CD4-positive, alpha-beta T cell treated with Interleukin-4 for 1 hour (primary cell): ENCODE data around the gene NHSL1.

Experiments used
- DNase-seq, 2 donors: peaks; one replicate each; pipeline ENCODE4 v3.0.0-alpha.2; 2020 to 2022

NHSL1 gene

GRCh38 chr6:138492113-138492512, 7.2 kb downstream of the NHSL1 start:
- no peak for DNase-seq

DNA sequence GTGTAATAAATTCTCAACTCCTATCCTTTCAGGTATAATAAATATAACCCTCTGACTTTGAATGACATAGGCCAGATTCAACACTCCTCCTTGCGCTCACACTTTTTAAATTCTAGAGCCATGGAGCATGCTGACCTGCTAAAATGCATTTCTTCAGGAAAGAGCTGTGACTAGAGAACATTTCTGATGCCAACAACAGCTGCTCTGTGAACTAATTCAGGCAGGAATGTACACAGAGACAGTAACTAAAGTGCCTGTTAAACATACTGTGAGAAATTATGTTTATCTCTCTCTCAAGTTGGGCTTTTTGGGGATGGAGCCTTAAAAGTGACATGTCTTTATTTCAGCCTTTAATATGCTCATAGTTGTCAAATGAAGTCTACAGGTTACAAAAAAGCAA, 8.3 kb downstream of the NHSL1 start:
- no peak for DNase-seq

DNA sequence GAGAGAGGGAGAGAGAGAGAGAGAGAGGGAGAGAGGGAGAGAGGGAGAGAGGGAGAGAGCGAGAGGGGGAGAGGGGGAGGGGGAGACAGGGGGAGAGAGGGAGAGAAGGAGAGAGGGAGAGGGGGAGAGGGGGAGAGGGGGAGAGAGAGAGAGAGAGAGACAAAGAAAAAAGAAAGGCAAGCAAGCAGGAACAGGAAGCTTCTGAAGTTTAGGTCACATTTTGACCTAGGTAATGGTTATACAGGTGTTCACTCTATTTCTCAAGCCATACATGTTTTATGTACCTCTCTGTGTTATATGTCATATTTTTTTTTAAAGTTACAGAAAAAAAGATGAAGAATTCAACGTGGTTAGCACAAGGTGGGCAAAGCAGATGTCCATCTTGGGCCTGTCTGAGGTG, 9.4 kb downstream of the NHSL1 start:
- DNase-seq: no peak

DNA sequence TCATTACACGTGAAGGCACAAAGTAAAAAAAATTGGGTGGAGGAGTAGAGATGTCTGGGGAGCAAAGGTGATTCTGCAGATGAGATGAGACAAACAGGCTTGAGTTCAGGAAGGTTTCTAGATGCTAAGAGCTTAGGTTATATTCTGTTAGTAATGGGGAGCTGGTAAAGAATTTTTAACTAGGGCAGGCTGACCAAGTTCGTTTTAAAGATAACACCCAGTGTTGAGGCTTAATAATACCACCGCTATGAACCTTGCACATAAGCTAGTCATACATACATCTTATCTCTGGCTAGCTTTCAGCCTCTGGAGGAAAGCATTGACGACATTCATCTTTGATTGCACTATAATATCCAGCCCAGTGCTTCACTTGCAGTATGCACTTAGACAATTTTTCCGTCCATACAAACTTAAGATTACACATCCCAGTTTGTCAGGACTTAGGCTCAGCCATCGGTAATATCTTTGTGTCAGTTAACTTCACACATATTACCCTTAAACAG, 12.1 kb downstream of the NHSL1 start:
- DNase-seq: no peak

GRCh38 chr6:138486249-138487101, 12.8 kb downstream of the NHSL1 start:
- DNase-seq: no peak

- DNase-seq: no peak
These were observed 13.6 kb downstream of the NHSL1 start for GRCh38 chr6:138485586-138486248.

GRCh38 chr6:138485005-138485545, 14.2 kb downstream of the NHSL1 start:
- DNase-seq: no peak

- no peak for DNase-seq
These were observed 15.1 kb downstream of the NHSL1 start for GRCh38 chr6:138484018-138484731.

DNA sequence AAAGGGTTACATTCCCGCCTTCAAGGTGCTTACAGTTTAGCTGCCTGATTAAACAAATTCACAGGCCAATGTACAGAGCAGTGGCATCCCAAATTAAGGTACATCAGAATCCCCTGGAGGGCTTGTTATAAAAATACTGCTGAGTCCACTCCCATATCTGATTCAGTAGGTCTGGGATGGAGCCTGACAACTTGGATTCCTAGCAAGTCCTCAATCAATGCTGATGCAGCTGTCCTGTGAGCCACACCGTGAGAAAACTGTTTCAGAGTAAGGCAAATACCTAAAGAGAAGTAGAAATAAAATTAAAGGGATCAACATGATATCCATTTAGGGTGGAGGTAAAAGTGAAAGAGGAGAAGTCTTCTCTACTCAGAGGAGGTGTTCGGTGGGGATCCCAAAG, 16.5 kb downstream of the NHSL1 start:
- DNase-seq: no peak

DNA sequence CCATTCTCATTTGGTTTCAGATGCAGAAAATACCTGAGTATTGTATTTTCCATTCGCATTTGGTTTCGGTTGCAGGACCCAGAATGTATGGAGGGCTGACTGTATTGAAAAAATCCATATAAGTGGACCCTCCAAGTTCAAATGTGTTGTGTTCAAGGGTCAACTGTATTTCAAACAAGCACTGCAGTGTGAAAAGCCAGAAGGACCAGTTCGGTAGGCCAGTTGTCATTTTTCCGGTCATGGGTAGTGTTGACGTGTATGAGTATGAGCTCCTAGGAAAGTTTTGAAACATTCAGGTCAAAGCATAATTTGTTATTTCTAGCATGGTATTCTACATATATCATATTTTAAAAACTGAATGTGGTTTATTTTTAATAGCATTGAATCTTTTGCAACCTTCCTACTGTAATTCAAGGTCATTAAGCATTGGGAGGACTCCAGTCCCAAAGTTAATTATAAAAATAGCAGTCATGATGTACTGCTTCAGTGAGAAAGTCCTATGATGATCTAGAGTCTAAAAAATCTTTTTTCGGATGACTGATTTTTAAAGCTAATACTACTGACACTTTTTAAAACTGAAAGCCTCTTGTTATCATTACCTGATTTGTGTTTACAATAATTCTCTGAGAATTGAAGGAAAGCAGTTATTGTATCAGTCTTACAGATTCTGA, 18.9 kb downstream of the NHSL1 start:
- DNase-seq: no peak

GRCh38 chr6:138477913-138478539, 21.3 kb downstream of the NHSL1 start:
- DNase-seq: no peak

- no peak for DNase-seq
These were observed 23.2 kb downstream of the NHSL1 start for GRCh38 chr6:138476116-138476515.

DNA sequence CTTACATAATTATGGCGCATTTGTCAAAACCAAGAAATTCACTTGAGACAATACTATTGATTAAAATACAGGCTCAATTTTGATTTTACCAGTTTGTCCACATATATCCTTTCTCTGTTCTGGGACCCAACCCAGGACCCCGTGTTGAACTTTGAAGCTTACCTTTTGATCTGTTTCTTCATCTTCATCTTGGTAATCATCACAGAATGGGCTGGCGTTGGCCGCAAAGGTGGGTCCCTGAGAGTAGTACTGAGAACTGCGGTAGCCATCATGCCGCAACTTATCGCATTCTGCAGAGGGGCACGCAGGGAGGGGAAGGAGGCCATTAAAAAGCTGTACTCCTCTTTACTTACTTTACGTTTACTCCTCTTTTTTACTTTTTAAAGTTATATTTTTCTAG, 26.1 kb downstream of the NHSL1 start:
- no peak for DNase-seq

DNA sequence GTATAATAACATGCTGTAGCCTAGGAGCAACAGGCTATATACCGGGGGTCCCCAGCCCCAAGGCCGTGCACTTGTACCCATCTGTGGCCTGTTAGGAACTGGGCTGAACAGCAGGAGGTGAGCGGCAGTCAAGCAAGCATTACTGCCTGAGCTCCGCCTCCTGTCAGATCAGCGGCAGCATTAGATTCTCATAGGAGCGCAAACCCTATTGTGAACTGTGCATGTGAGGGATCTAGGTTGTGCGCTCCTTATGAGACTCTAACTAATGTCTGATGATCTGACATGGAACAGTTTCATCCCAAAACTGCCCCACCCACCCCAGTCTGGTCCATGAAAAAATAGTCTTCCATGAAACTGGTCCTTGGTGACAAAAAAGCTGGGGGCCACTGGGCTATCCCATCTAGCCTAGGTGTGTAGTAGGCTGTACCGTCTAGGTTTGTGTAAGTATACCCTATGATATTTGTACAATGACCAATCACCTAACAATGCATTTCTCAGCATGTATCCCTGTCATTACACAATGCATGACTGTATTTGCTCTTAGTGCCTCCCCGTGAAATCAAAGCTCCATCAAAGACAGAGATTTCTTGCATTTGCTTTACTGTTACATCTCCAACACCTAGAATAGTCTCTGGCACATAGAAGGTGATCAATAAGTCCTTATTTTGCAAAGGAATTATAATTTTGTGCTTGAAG, 30.8 kb downstream of the NHSL1 start:
- no peak for DNase-seq

- DNase-seq: no peak
These were observed 31.4 kb downstream of the NHSL1 start for GRCh38 chr6:138467901-138468300.

DNA sequence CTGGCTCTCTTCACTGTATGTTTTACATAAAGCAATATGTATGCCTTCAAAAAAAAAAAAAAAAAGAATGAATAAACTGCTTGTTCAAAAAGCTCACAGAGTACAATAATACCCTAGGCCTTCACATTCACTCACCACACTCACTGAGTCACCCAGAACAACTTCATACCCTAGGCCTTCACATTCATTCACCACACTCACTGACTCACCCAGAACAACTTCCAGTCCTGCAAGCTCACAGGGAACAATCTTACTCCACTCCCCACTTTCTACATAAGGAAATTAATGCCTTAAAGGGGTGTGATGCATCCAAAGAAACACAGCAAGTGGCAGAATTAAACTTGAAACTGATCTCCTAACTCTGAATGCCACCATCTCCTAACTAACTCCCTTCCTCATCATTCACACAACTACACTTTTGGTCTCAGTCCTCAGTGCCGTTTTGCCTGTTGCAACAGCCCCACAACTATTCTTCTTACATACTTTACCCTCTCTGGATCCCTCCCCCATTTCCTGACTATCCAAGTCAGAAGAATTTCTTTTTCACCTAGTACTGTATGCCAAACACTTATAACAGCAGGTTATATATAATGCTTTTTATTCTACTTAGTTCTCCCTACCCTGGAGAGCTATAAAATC, 34.2 kb downstream of the NHSL1 start:
- DNase-seq: no peak

GRCh38 chr6:138464085-138464484, 35.2 kb downstream of the NHSL1 start:
- DNase-seq: no peak

DNA sequence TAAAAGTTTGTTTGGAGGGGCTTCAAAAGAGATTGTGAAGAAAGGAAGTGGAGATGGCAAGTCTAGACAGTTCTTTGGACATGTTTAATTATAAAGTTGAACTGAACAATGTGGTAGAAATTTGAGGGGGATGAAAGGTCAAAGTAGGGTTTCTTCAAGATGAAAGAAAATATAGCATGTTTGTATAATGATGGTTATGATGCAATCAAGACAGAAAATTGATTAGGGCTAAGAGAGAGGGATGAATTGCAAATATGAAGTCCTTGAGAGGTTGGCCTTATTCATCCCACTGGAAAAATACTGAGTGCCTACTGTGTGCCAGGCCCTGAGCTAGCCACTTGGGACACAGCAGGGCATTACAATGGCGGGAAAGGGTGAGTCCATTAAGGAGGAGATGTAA, 37.6 kb downstream of the NHSL1 start:
- DNase-seq: no peak

- DNase-seq: no peak
These were observed 42.9 kb downstream of the NHSL1 start for GRCh38 chr6:138456401-138456790.

- DNase-seq: peak; percentile 64 to 73
These were observed 43.4 kb downstream of the NHSL1 start for GRCh38 chr6:138455746-138456400.
